IMR-90 (cell line): Measurements from ENCODE around the gene ZNF835. TPM values are rescaled to one million over a fixed set of nuclear protein-coding genes. Genes with fewer than 3 reads are reported as not detected.

Experiments used
- ATAC-seq: fragments of 200-7000 bp; cut with Tn5 transposase; 2 replicates; pipeline ENCODE4 v1.9.1; 2020; ENCODE audit warnings: low read depth, mild to moderate bottlenecking, moderate library complexity
- Bru-seq: library from RNA; stranded (reverse); fragments of 400-500 nt; gene quantifications from one replicate; lab custom pipeline; 2021; lab: Mats Ljungman, UMichigan
- BruChase-seq, 2 experiments: library from RNA; stranded (reverse); fragments of 400-500 nt; gene quantifications; one replicate each; lab custom pipeline; 2021; lab: Mats Ljungman, UMichigan
- BruUV-seq: library from RNA; stranded (reverse); fragments of 400-500 nt; replicated peaks from 2 replicates; lab custom pipeline; 2021; lab: Mats Ljungman, UMichigan
- CTCF ChIA-PET: fragments of 300-600 bp; formaldehyde crosslinking; extraction: SDS; loops from one replicate; lab custom pipeline; 2021; ENCODE audit warnings: antibody characterized with exemption; lab: Yijun Ruan, JAX
- POLR2A ChIA-PET: fragments of 300-600 bp; sonication (Branson Sonifier 250); formaldehyde crosslinking; loops from one replicate; lab custom pipeline; 2022; ENCODE audit warnings: antibody characterized with exemption; ENCODE audit not compliant: unreplicated experiment; lab: Charles Lee
- DNase-seq: peaks from one replicate; pipeline ENCODE4 v3.0.0; 2013
- H2AFZ ChIP-seq: replicated peaks from 2 replicates; pipeline ENCODE3; 2013; ENCODE audit warnings: low read length, mild to moderate bottlenecking; ENCODE audit not compliant: poor library complexity
- H2AK5ac ChIP-seq: 2 replicates; pipeline ENCODE4 v1.6.1; 2013; ENCODE audit warnings: low read depth, low read length, inconsistent platforms
- H2AK9ac ChIP-seq: replicated peaks from 2 replicates; pipeline ENCODE3; 2013; ENCODE audit warnings: mild to moderate bottlenecking, low read depth, low read length, moderate library complexity; ENCODE audit not compliant: poor library complexity
- H2BK120ac ChIP-seq: 2 replicates; pipeline ENCODE4 v1.6.1; 2013; ENCODE audit warnings: low read depth, low read length, inconsistent platforms
- H2BK15ac ChIP-seq: 3 replicates; pipeline ENCODE4 v1.6.1; 2013; ENCODE audit warnings: low read depth, low read length, inconsistent platforms
- H2BK20ac ChIP-seq: 2 replicates; pipeline ENCODE4 v1.6.1; 2013; ENCODE audit warnings: low read depth, mild to moderate bottlenecking, inconsistent platforms, low read length, moderate library complexity
- H2BK5ac ChIP-seq: 2 replicates; pipeline ENCODE4 v1.6.1; 2013; ENCODE audit warnings: mild to moderate bottlenecking, low read depth, low read length, inconsistent platforms; ENCODE audit not compliant: poor library complexity, severe bottlenecking
- H3K14ac ChIP-seq: replicated peaks from 2 replicates; pipeline ENCODE4 v1.6.1; 2013; ENCODE audit warnings: low read depth, low read length, inconsistent platforms
- H3K18ac ChIP-seq: 2 replicates; pipeline ENCODE4 v1.6.1; 2013; ENCODE audit warnings: low read depth, low read length, control low read depth
- H3K23ac ChIP-seq: 2 replicates; pipeline ENCODE4 v1.6.1; 2013; ENCODE audit warnings: low read depth, low read length, inconsistent platforms
- H3K27ac ChIP-seq: 2 replicates; pipeline ENCODE4 v1.5.1; 2013; ENCODE audit warnings: mild to moderate bottlenecking, control low read depth, low read length; ENCODE audit not compliant: insufficient read depth
- H3K27me3 ChIP-seq: 2 replicates; pipeline ENCODE4 v1.6.1; 2013; ENCODE audit warnings: low read length; ENCODE audit not compliant: control insufficient read depth, insufficient read depth
- H3K36me3 ChIP-seq: 2 replicates; pipeline ENCODE4 v1.6.1; 2013; ENCODE audit warnings: low read length, mixed read lengths; ENCODE audit not compliant: control insufficient read depth, insufficient read depth
- H3K4ac ChIP-seq: 2 replicates; pipeline ENCODE4 v1.6.1; 2013; ENCODE audit warnings: low read depth, low read length, inconsistent platforms
- H3K4me1 ChIP-seq: 2 replicates; pipeline ENCODE4 v1.6.1; 2013; ENCODE audit warnings: low read length, mixed read lengths; ENCODE audit not compliant: control insufficient read depth, insufficient read depth
- H3K4me2 ChIP-seq: 2 replicates; pipeline ENCODE4 v1.6.1; 2013; ENCODE audit warnings: low read depth, mild to moderate bottlenecking, control low read depth, low read length, moderate library complexity
- H3K4me3 ChIP-seq: 2 replicates; pipeline ENCODE4 v1.5.1; 2013; ENCODE audit warnings: low read depth, mild to moderate bottlenecking, control low read depth, low read length, moderate library complexity; ENCODE audit not compliant: insufficient read depth
- H3K56ac ChIP-seq: 2 replicates; pipeline ENCODE4 v1.6.1; 2013; ENCODE audit warnings: low read length, inconsistent platforms; ENCODE audit not compliant: insufficient read depth; ENCODE audit errors: extremely low read depth
- H3K79me1 ChIP-seq, 2 experiments: 2 replicates each; pipeline ENCODE4 v1.6.1; 2013; ENCODE audit warnings: low read length in 2 of 2, inconsistent platforms in 1 of 2, low read depth in 1 of 2
- H3K9ac ChIP-seq: 2 replicates; pipeline ENCODE4 v1.6.1; 2013; ENCODE audit warnings: low read depth, low read length, control low read depth
- H3K9me1 ChIP-seq: 2 replicates; pipeline ENCODE4 v1.6.1; 2013; ENCODE audit warnings: low read length, inconsistent platforms; ENCODE audit not compliant: insufficient read depth
- H3K9me3 ChIP-seq: 2 replicates; pipeline ENCODE4 v1.6.1; 2013; ENCODE audit warnings: low read length; ENCODE audit not compliant: control insufficient read depth, insufficient read depth
- H4K20me1 ChIP-seq: 2 replicates; pipeline ENCODE4 v1.6.1; 2013; ENCODE audit warnings: low read length, inconsistent platforms; ENCODE audit not compliant: insufficient read depth
- H4K5ac ChIP-seq: 2 replicates; pipeline ENCODE4 v1.6.1; 2013; ENCODE audit warnings: mild to moderate bottlenecking, low read depth, low read length, control low read depth
- H4K8ac ChIP-seq, 2 experiments: 2 replicates each; pipeline ENCODE4 v1.6.1; 2013; ENCODE audit warnings: low read depth in 2 of 2, low read length in 2 of 2, control low read depth in 1 of 2, inconsistent platforms in 1 of 2
- H4K91ac ChIP-seq: 2 replicates; pipeline ENCODE4 v1.6.1; 2013; ENCODE audit warnings: low read depth, low read length, inconsistent platforms; ENCODE audit not compliant: insufficient read depth
- BHLHE40 ChIP-seq: fragments of 150-350 bp; IDR thresholded peaks from 2 replicates; pipeline ENCODE4 v1.6.1; 2016; ENCODE audit warnings: mild to moderate bottlenecking, low read depth, low read length
- CEBPB ChIP-seq: IDR thresholded peaks from 2 replicates; pipeline ENCODE4 v1.6.1; 2012; ENCODE audit warnings: low read depth, low read length, improper control_type of control experiment
- CHD1 ChIP-seq: IDR thresholded peaks from 2 replicates; pipeline ENCODE4 v1.6.1; 2012; ENCODE audit warnings: low read depth, low read length, improper control_type of control experiment
- CTCF ChIP-seq: conservative IDR thresholded peaks from 2 replicates; pipeline ENCODE4 v1.5.1; 2012; ENCODE audit warnings: mild to moderate bottlenecking, low read depth, low read length, improper control_type of control experiment
- FOS ChIP-seq: fragments of 150-350 bp; IDR thresholded peaks from 2 replicates; pipeline ENCODE4 v1.6.1; 2016; ENCODE audit warnings: low read depth, low read length
- MAFK ChIP-seq: IDR thresholded peaks from 2 replicates; pipeline ENCODE4 v1.6.1; 2012; ENCODE audit warnings: low read depth, low read length, improper control_type of control experiment
- MAZ ChIP-seq: IDR thresholded peaks from 2 replicates; pipeline ENCODE4 v1.6.1; 2012; ENCODE audit warnings: low read depth, mild to moderate bottlenecking, low read length, improper control_type of control experiment, moderate library complexity, borderline replicate concordance
- MXI1 ChIP-seq: IDR thresholded peaks from 2 replicates; pipeline ENCODE4 v1.6.1; 2012; ENCODE audit warnings: low read depth, mild to moderate bottlenecking, low read length, moderate library complexity, borderline replicate concordance
- NFE2L2 ChIP-seq: fragments of 150-350 bp; IDR thresholded peaks from 2 replicates; pipeline ENCODE4 v1.6.1; 2016; ENCODE audit warnings: low read depth, mild to moderate bottlenecking, low read length
- POLR2A ChIP-seq: IDR thresholded peaks from 2 replicates; pipeline ENCODE4 v1.6.1; 2012; ENCODE audit warnings: mild to moderate bottlenecking, low read depth, low read length
- RAD21 ChIP-seq: IDR thresholded peaks from 2 replicates; pipeline ENCODE4 v1.6.1; 2012; ENCODE audit warnings: low read length, improper control_type of control experiment
- RCOR1 ChIP-seq: IDR thresholded peaks from 2 replicates; pipeline ENCODE4 v1.6.1; 2012; ENCODE audit warnings: mild to moderate bottlenecking, low read length, improper control_type of control experiment; ENCODE audit not compliant: insufficient replicate concordance
- RFX5 ChIP-seq: IDR thresholded peaks from 2 replicates; pipeline ENCODE4 v1.8.0; 2012; ENCODE audit warnings: low read depth, mild to moderate bottlenecking, low read length, moderate library complexity
- SMC3 ChIP-seq: fragments of 150-350 bp; IDR thresholded peaks from 2 replicates; pipeline ENCODE4 v1.6.1; 2016; ENCODE audit warnings: low read depth, mild to moderate bottlenecking, antibody characterized with exemption, low read length, moderate library complexity
- USF2 ChIP-seq: fragments of 150-350 bp; IDR thresholded peaks from 2 replicates; pipeline ENCODE4 v1.6.1; 2017; ENCODE audit warnings: mild to moderate bottlenecking, antibody characterized with exemption, low read length, low read depth
- WGBS, 2 experiments: methylation state at CpG; one replicate each; pipeline versions ENCODE4 v1.1.5 to v1.1.7; 2013; ENCODE audit warnings: missing lambda C conversion rate in 2 of 2; ENCODE audit not compliant: insufficient read length in 1 of 2; ENCODE audit errors: extremely low coverage in 2 of 2; 5-methylcytosine and 5-hydroxymethylcytosine counted together
- dilution Hi-C: fragments of 300-500 bp; cut with HindIII; formaldehyde crosslinking; loops from one replicate; pipeline ENCODE4 v1.14.3; 2018; ENCODE audit warnings: low sequenced_read_pairs; ENCODE audit not compliant: unreplicated experiment
- in situ Hi-C: fragments of 300-500 bp; cut with MboI; formaldehyde crosslinking; loops from 3 replicates; pipeline ENCODE4 v1.14.3; 2019; ENCODE audit warnings: low sequenced_read_pairs, inconsistent platforms, mixed read lengths
- intact Hi-C: fragments of 100-400 bp; cut with micrococcal nuclease; formaldehyde crosslinking; loops from 2 replicates; pipeline ENCODE4 v1.10.0; 2022
- long read RNA-seq: library from polyadenylated mRNA; unstranded; transcript quantifications from one replicate; pipeline ENCODE4 v2.0.0, GENCODE V29; 2021; ENCODE audit not compliant: unreplicated experiment
- polyA plus RNA-seq, 3 experiments: library from polyadenylated mRNA; depleted of rRNA; stranded (reverse); fragments of >200 nt; gene quantifications; 2 replicates each; pipeline ENCODE4 v1.2.3, GENCODE V29; 2012; ENCODE audit warnings: low replicate concordance in 1 of 3
- total RNA-seq: library from RNA; depleted of rRNA; stranded (reverse); fragments of >200 nt; gene quantifications from 2 replicates; pipeline ENCODE4 v1.2.3, GENCODE V29; 2012; rRNA removed

Gene ZNF835
- total RNA-seq (not detected in 2 replicates), polyA plus RNA-seq (2012; rRNA removed) (not detected in 2 replicates), Bru-seq, nascent RNA (not detected), BruChase-seq, experiment 1, labeled RNA remaining after a 6-hour chase (not detected), BruChase-seq, experiment 2, labeled RNA remaining after a 2-hour chase (not detected)
- not detected in 2 replicates for polyA plus RNA-seq (2012; cell fraction: cytosol; rRNA removed)
- not detected in 2 replicates for polyA plus RNA-seq (2012; cell fraction: nucleus; rRNA removed; ENCODE audit: low replicate concordance)
- long read RNA-seq, result 0 reads

- no peak within 1 kb of the TSS for H3K23ac ChIP-seq
- no peak within 1 kb of the TSS for H4K8ac ChIP-seq
- H2BK15ac ChIP-seq, result no peak within 1 kb of the TSS
- H4K5ac ChIP-seq, result no peak within 1 kb of the TSS
- no peak within 1 kb of the TSS for H2BK120ac ChIP-seq
- no peaks in the 10 kb centered on the region for H3K36me3 ChIP-seq
- ChIA-PET CTCF (no interaction called here), POLR2A (no interaction called here)
- 5% methylated on average over 10 of the region's 32 CpGs; no CpG with 5 or more reads in 1 of the 2 experiments for WGBS, 2 experiments
- DNase-seq (no peak), ATAC-seq (peak; percentile 21; the same call in 1 of the 2 replicates)
- no peak within 1 kb of the TSS for H3K4me3 ChIP-seq
- no TSS peak for BruUV-seq
- no peak within 1 kb of the TSS for H3K9ac ChIP-seq
- TF ChIP-seq SMC3 (no peak), USF2 (no peak), FOS (no peak), RFX5 (no peak), NFE2L2 (no peak), RCOR1 (no peak), POLR2A (no peak), CTCF (no peak), CHD1 (no peak), MAFK (no peak), MXI1 (no peak), RAD21 (no peak), CEBPB (no peak), MAZ (no peak), BHLHE40 (no peak)
- dilution Hi-C loops, result no loop called here
- H2AFZ ChIP-seq, result peak within 1 kb of the TSS; percentile 51
- no peaks in the 10 kb centered on the region for H4K20me1 ChIP-seq
- H4K91ac ChIP-seq, result no peak within 1 kb of the TSS
- H2AK9ac ChIP-seq, result no peak within 1 kb of the TSS
- H3K14ac ChIP-seq, result no peak within 1 kb of the TSS
- H3K9me1 ChIP-seq, result no peaks in the 10 kb centered on the region
- H3K9me3 ChIP-seq, result peaks cover 45% of the 10 kb centered on the region
- in situ Hi-C loops, result no loop called here
- no peak within 1 kb of the TSS for H2AK5ac ChIP-seq
- no peak within 1 kb of the TSS for H3K27ac ChIP-seq
- H2BK5ac ChIP-seq, result no peak within 1 kb of the TSS
- no peak within 1 kb of the TSS for H3K56ac ChIP-seq
- H3K4ac ChIP-seq, result no peak within 1 kb of the TSS
- H3K4me1 ChIP-seq, result no peaks in the 10 kb centered on the region
- no peak within 1 kb of the TSS for H2BK20ac ChIP-seq
- H3K27me3 ChIP-seq, result no peaks in the 10 kb centered on the region
- intact Hi-C loops, result no loop called here
- H3K4me2 ChIP-seq, result no peak within 1 kb of the TSS
- no peak within 1 kb of the TSS for H3K18ac ChIP-seq
- no peaks in the 10 kb centered on the region for H3K79me1 ChIP-seq
Observed at GRCh38 chr19:56671613-56671994, at the start of gene ZNF835. Gene ZNF835, minus strand, starts transcription at chr19:56671757. Its CDS starts 6,559 bp downstream, at chr19:56665198.
